Activated T-cell treated with anti-CD3 and anti-CD28 coated beads, Interleukin-2, amount 50 U/mL, for 72 hours (primary cell): Measurements from ENCODE around the gene CFAP20. TPM values are rescaled to one million over a fixed set of nuclear protein-coding genes. Genes with fewer than 3 reads are reported as not detected.
A peak's percentile ranks its signal among the peaks of the same experiment; 100 is the strongest.

Source experiments
- ATAC-seq, 2 donors: fragments of 150-1000 bp; cut with Tn5 transposase; replicated peaks in 1 of 2; 2 replicates each; pipeline ENCODE4 v1.10.0; 2021; ENCODE audit warnings: moderate library complexity in 2 of 2, mild to moderate bottlenecking in 1 of 2
- DNase-seq, 2 donors: peaks; one replicate each; pipeline ENCODE4 v3.0.0; 2021 to 2022; ENCODE audit warnings: mixed read lengths in 1 of 2
- H3K27ac Mint-ChIP-seq: one replicate; pipeline ENCODE4 v1.8.0; 2022; ENCODE audit warnings: mild to moderate bottlenecking, moderate library complexity, mixed read lengths
- H3K27me3 Mint-ChIP-seq: one replicate; pipeline ENCODE4 v1.8.0; 2022; ENCODE audit warnings: low read depth, mixed read lengths
- H3K36me3 Mint-ChIP-seq, 2 donors: one replicate each; pipeline ENCODE4 v1.8.0; 2022; ENCODE audit warnings: mixed read lengths in 2 of 2, mild to moderate bottlenecking in 1 of 2; ENCODE audit not compliant: insufficient read depth in 2 of 2
- H3K4me1 Mint-ChIP-seq: one replicate; pipeline ENCODE4 v1.8.0; 2022; ENCODE audit warnings: low read depth, mixed read lengths
- H3K4me3 Mint-ChIP-seq, 2 donors: one replicate each; pipeline ENCODE4 v1.8.0; 2022; ENCODE audit warnings: mild to moderate bottlenecking in 2 of 2, mixed read lengths in 2 of 2, moderate library complexity in 2 of 2
- H3K9me3 Mint-ChIP-seq, 2 donors: one replicate each; pipeline ENCODE4 v1.8.0; 2022; ENCODE audit warnings: mixed read lengths in 2 of 2
- total RNA-seq, 2 donors: library from RNA; stranded (reverse); gene quantifications; one replicate each; pipeline ENCODE4 v1.2.3, GENCODE V29; 2022

Gene CFAP20
- total RNA-seq, 2 donors from 2014 or later: 37.6 to 42.4 TPM

GRCh38 chr16:58138852-58139251, 9.7 kb upstream of the CFAP20 start:
- peaks cover 4% of the 10 kb centered on the region in 2 donors for H3K9me3 Mint-ChIP-seq
- no peaks in the 10 kb centered on the region for H3K27me3 Mint-ChIP-seq
- ATAC-seq: no peak
- H3K4me3 Mint-ChIP-seq: no peak overlapping the region
- no peak overlapping the region for H3K27ac Mint-ChIP-seq
- H3K4me1 Mint-ChIP-seq: no peaks in the 10 kb centered on the region
- no peak for DNase-seq
- peaks cover 13 to 22% of the 10 kb centered on the region in 2 donors for H3K36me3 Mint-ChIP-seq

GRCh38 chr16:58137581-58137980, 8.4 kb upstream of the CFAP20 start:
- Mint-ChIP-seq H3K9me3 (peaks cover 4% of the 10 kb centered on the region in 2 donors), H3K27me3 (no peaks in the 10 kb centered on the region), H3K36me3 (peaks cover 13 to 22% of the 10 kb centered on the region in 2 donors), H3K4me1 (no peaks in the 10 kb centered on the region), H3K27ac (no peak overlapping the region), H3K4me3 (no peak overlapping the region)
- no peak for ATAC-seq
- DNase-seq: no peak

- Mint-ChIP-seq H3K4me1 (peaks cover 38% of the 10 kb centered on the region), H3K27ac (peak overlapping the region; percentile 81), H3K4me3 (peak overlapping the region; percentile 85 to 91), H3K9me3 (no peaks in the 10 kb centered on the region), H3K27me3 (no peaks in the 10 kb centered on the region), H3K36me3 (peaks cover 0 to 2% of the 10 kb centered on the region in 2 donors)
- peak; percentile 7 to 12 for ATAC-seq
- DNase-seq: no peak
Observed at GRCh38 chr16:58128711-58129096, 477 bp downstream of the CFAP20 start.

DNA sequence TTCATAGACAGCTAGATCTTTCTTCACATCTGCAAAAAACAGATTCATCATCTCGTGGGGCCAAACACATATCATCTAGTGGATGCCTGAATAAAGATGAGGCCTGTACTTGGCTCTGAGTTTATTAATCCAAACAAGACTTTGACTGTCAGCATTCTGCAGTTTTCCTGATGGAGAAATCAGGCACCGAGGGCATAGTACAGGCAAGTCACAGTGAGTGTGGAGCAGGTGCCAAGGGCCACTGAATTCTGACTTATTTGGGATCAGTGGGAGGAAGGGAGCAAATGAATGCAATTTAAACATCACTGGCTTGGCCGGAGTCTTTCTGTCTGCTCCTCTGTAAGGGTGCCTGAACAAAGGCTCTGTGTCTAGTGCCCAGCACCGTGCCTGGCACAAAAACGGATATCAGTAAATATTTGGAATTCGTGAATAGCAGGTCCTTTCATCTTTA, 975 bp downstream of the CFAP20 start:
- peak overlapping the region; percentile 81 for H3K27ac Mint-ChIP-seq
- ATAC-seq (no peak), DNase-seq (no peak)
- peak overlapping the region; percentile 85 to 91 for H3K4me3 Mint-ChIP-seq
- no peaks in the 10 kb centered on the region for H3K9me3 Mint-ChIP-seq
- H3K27me3 Mint-ChIP-seq: no peaks in the 10 kb centered on the region
- peaks cover 40% of the 10 kb centered on the region for H3K4me1 Mint-ChIP-seq
- H3K36me3 Mint-ChIP-seq: peaks cover 0 to 2% of the 10 kb centered on the region in 2 donors

GRCh38 chr16:58127634-58128033, 1.5 kb downstream of the CFAP20 start:
- H3K36me3 Mint-ChIP-seq: peaks cover 0 to 2% of the 10 kb centered on the region in 2 donors
- peaks cover 40% of the 10 kb centered on the region for H3K4me1 Mint-ChIP-seq
- ATAC-seq (no peak), DNase-seq (no peak)
- H3K27me3 Mint-ChIP-seq: no peaks in the 10 kb centered on the region
- peak overlapping the region; percentile 85 to 91 for H3K4me3 Mint-ChIP-seq
- H3K9me3 Mint-ChIP-seq: no peaks in the 10 kb centered on the region
- peak overlapping the region; percentile 81 for H3K27ac Mint-ChIP-seq

DNA sequence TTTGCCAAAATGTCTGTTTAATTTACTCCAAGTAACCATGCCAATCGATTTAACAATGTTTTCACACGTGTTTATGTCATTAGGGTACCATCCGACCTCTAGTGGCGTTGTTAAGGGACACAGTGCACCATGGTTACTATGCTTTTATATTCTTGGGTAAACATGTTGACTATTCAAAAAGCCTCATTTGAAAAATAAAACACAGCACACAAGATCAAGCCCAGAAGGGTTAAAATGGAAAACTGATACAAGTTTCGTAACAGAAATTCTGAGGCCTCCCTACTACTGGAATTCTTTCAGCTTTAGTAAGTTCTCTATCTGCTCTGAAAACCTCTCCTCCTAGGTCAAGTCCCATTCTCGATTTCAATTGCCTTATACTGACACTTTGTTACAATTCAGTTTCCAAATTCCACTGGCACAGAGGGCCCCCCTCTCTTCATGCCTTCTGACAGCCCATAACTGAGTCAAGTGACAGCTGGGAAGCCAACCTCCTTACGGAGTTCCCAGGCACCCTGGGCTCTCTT, 2.1 kb downstream of the CFAP20 start:
- peaks cover 41% of the 10 kb centered on the region for H3K4me1 Mint-ChIP-seq
- DNase-seq (peak in 1 of 2 donors; percentile 15), ATAC-seq (no peak)
- H3K27ac Mint-ChIP-seq: no peak overlapping the region
- no peaks in the 10 kb centered on the region for H3K9me3 Mint-ChIP-seq
- H3K4me3 Mint-ChIP-seq: peak overlapping the region; percentile 85 to 91
- H3K27me3 Mint-ChIP-seq: no peaks in the 10 kb centered on the region
- H3K36me3 Mint-ChIP-seq: peaks cover 0 to 2% of the 10 kb centered on the region in 2 donors

GRCh38 chr16:58126451-58126961, 2.7 kb downstream of the CFAP20 start:
- ATAC-seq (no peak), DNase-seq (no peak)
- H3K4me1 Mint-ChIP-seq: peaks cover 47% of the 10 kb centered on the region
- peaks cover 0 to 2% of the 10 kb centered on the region in 2 donors for H3K36me3 Mint-ChIP-seq
- peak overlapping the region; percentile 85 to 91 for H3K4me3 Mint-ChIP-seq
- no peaks in the 10 kb centered on the region for H3K9me3 Mint-ChIP-seq
- H3K27ac Mint-ChIP-seq: peak overlapping the region; percentile 65
- no peaks in the 10 kb centered on the region for H3K27me3 Mint-ChIP-seq

- H3K4me1 Mint-ChIP-seq: peaks cover 52% of the 10 kb centered on the region
- H3K27me3 Mint-ChIP-seq: no peaks in the 10 kb centered on the region
- H3K27ac Mint-ChIP-seq: no peak overlapping the region
- no peak for ATAC-seq
- DNase-seq: no peak
- peaks cover 0 to 2% of the 10 kb centered on the region in 2 donors for H3K36me3 Mint-ChIP-seq
- H3K9me3 Mint-ChIP-seq: no peaks in the 10 kb centered on the region
- peak overlapping the region; percentile 1 to 8 for H3K4me3 Mint-ChIP-seq
Observed at GRCh38 chr16:58125781-58126335, 3.3 kb downstream of the CFAP20 start.

DNA sequence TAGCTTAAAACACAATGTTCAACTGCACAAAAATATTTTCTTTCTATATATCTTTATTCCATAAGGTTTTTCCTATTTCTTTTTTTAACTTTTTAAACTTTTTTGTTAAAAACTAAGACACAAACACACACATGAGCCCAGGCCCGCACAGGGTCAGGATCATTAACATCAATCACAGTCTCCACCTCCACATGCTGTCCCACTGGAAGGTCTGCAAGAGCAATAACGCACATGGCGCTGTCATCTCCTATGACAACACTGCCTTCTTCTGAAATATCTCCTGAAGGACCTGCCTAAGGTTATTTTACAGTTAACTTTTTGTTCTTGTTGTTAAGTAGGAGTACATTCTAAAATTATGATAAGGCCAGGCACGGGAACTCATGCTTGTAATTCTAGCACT, 4.1 kb downstream of the CFAP20 start:
- Mint-ChIP-seq H3K27me3 (no peaks in the 10 kb centered on the region), H3K9me3 (no peaks in the 10 kb centered on the region), H3K4me1 (peaks cover 54% of the 10 kb centered on the region), H3K4me3 (no peak overlapping the region), H3K27ac (no peak overlapping the region), H3K36me3 (peaks cover 0 to 2% of the 10 kb centered on the region in 2 donors)
- DNase-seq (no peak), ATAC-seq (no peak)

GRCh38 chr16:58124601-58124915, 4.6 kb downstream of the CFAP20 start:
- Mint-ChIP-seq H3K36me3 (peaks cover 0 to 2% of the 10 kb centered on the region in 2 donors), H3K9me3 (no peaks in the 10 kb centered on the region), H3K4me3 (no peak overlapping the region), H3K4me1 (peaks cover 54% of the 10 kb centered on the region), H3K27ac (peak overlapping the region; percentile 40), H3K27me3 (no peaks in the 10 kb centered on the region)
- no peak for DNase-seq
- ATAC-seq: no peak

DNA sequence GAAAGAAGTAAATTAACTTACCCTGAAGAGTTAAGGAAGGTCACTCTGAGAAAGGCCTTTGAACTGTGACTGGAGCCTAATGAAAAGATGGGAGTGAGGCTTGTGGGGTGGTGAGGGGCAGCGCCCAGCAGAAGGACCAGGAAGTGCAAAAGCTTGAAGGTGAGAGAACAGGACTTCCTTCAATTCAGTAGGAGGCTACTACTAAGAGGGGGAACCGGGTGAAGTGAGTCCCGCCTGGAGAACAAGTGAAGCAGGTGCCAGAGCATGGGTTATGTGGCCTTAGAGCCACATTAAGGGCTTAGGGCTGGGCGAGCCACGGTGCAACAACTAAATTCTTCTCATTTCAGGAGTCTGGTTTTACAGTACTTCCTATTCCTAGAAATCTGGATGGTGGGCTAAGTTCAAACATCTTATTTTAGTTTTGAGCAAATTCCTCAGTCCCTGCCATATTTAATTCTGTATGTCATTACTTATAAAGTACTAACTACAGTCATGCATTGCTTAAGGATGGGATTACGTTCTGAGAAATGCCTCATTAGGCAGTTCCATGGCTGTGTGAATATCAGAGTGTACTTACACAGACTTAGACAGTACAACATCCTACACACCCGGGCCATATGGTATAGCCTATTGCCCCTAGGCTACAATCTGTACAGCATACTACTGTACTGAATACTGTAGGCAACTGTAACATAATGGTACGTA, 5.1 kb downstream of the CFAP20 start:
- no peak for DNase-seq
- Mint-ChIP-seq H3K27ac (peak overlapping the region; percentile 40), H3K4me1 (peaks cover 54% of the 10 kb centered on the region), H3K27me3 (no peaks in the 10 kb centered on the region), H3K36me3 (no peaks in the 10 kb centered on the region), H3K9me3 (no peaks in the 10 kb centered on the region), H3K4me3 (peak overlapping the region in 1 of 2 donors; percentile 32)
- ATAC-seq: peak in 1 of 2 donors; percentile 32

- H3K4me1 Mint-ChIP-seq: peaks cover 30% of the 10 kb centered on the region
- no peaks in the 10 kb centered on the region for H3K27me3 Mint-ChIP-seq
- no peak overlapping the region for H3K27ac Mint-ChIP-seq
- H3K9me3 Mint-ChIP-seq: no peaks in the 10 kb centered on the region
- no peak for DNase-seq
- no peak for ATAC-seq
- H3K36me3 Mint-ChIP-seq: no peaks in the 10 kb centered on the region
- H3K4me3 Mint-ChIP-seq: no peak overlapping the region
Observed at GRCh38 chr16:58121132-58121531, 8.0 kb downstream of the CFAP20 start.

- DNase-seq (no peak), ATAC-seq (no peak)
- H3K4me3 Mint-ChIP-seq: no peak overlapping the region
- no peaks in the 10 kb centered on the region for H3K27me3 Mint-ChIP-seq
- H3K27ac Mint-ChIP-seq: no peak overlapping the region
- no peaks in the 10 kb centered on the region for H3K9me3 Mint-ChIP-seq
- peaks cover 25% of the 10 kb centered on the region for H3K4me1 Mint-ChIP-seq
- peaks cover 3% of the 10 kb centered on the region in 2 donors for H3K36me3 Mint-ChIP-seq
Observed at GRCh38 chr16:58120234-58120633, 8.9 kb downstream of the CFAP20 start.
